PC-3 (cell line): ENCODE results near the gene ACTL7B. TPM values are rescaled to one million over a fixed set of nuclear protein-coding genes. Genes with fewer than 3 reads are reported as not detected.

Experiments
- ATAC-seq: fragments of 200-7000 bp; cut with Tn5 transposase; 2 replicates; pipeline ENCODE4 v1.9.1; 2020; ENCODE audit warnings: mild to moderate bottlenecking, moderate library complexity
- BruUV-seq: library from RNA; stranded (reverse); fragments of 400-500 nt; replicated peaks from 2 replicates; lab custom pipeline; 2021; lab: Mats Ljungman, UMichigan
- CTCF ChIA-PET: fragments of 300-600 bp; sonication (Branson Sonifier 250); formaldehyde crosslinking; loops from one replicate; lab custom pipeline; 2022; ENCODE audit warnings: antibody characterized with exemption; lab: Charles Lee
- POLR2A ChIA-PET: fragments of 300-600 bp; sonication (Branson Sonifier 250); formaldehyde crosslinking; loops from one replicate; lab custom pipeline; 2022; ENCODE audit warnings: antibody characterized with exemption; ENCODE audit not compliant: unreplicated experiment; lab: Charles Lee
- DNase-seq: peaks from one replicate; pipeline ENCODE4 v3.0.0-alpha.2; 2015
- H2AFZ ChIP-seq: fragments of 300-600 bp; sonication (generic); 2 replicates; pipeline ENCODE4 v1.6.0; 2016; ENCODE audit warnings: antibody characterized with exemption, low read length
- H3F3A ChIP-seq: fragments of 300-600 bp; sonication (generic); one replicate; pipeline ENCODE4 v1.6.0; 2017; ENCODE audit warnings: antibody characterized with exemption, low read length, control low read depth, mild to moderate bottlenecking; ENCODE audit not compliant: unreplicated experiment
- H3K27ac ChIP-seq: fragments of 300-600 bp; sonication (generic); 2 replicates; pipeline ENCODE4 v1.5.1; 2016; ENCODE audit warnings: mild to moderate bottlenecking, low read length
- H3K27me3 ChIP-seq: fragments of 300-600 bp; sonication (generic); 2 replicates; pipeline ENCODE4 v1.6.1; 2016; ENCODE audit warnings: low read length, mixed read lengths
- H3K36me3 ChIP-seq: fragments of 300-600 bp; sonication (generic); 2 replicates; pipeline ENCODE4 v1.6.1; 2016; ENCODE audit warnings: low read depth, mixed run types, low read length, mixed read lengths
- H3K4me1 ChIP-seq: fragments of 300-600 bp; sonication (generic); 2 replicates; pipeline ENCODE4 v1.5.1; 2016; ENCODE audit warnings: low read length; ENCODE audit not compliant: insufficient read depth
- H3K4me2 ChIP-seq: fragments of 300-600 bp; sonication (generic); 2 replicates; pipeline ENCODE4 v1.6.0; 2016; ENCODE audit warnings: low read length
- H3K4me3 ChIP-seq: fragments of 300-600 bp; sonication (generic); 2 replicates; pipeline ENCODE4 v1.5.1; 2016; ENCODE audit warnings: mild to moderate bottlenecking, low read length, mixed read lengths
- H3K79me2 ChIP-seq: fragments of 300-600 bp; sonication (generic); 2 replicates; pipeline ENCODE4 v1.6.1; 2017; ENCODE audit warnings: low read length, mixed read lengths
- H3K9ac ChIP-seq: fragments of 300-600 bp; sonication (generic); 2 replicates; pipeline ENCODE4 v1.6.0; 2016; ENCODE audit warnings: mild to moderate bottlenecking, low read length
- H3K9me2 ChIP-seq: fragments of 300-600 bp; sonication (generic); replicated peaks from 2 replicates; pipeline ENCODE4 v1.6.1; 2016; ENCODE audit warnings: mixed run types, low read length, mixed read lengths
- H3K9me3 ChIP-seq: fragments of 300-600 bp; sonication (generic); 2 replicates; pipeline ENCODE4 v1.6.1; 2016; ENCODE audit warnings: low read length, mixed read lengths
- H4K20me1 ChIP-seq: fragments of 300-600 bp; sonication (generic); 2 replicates; pipeline ENCODE4 v1.6.1; 2016; ENCODE audit warnings: low read length, mixed read lengths
- EZH2 ChIP-seq: fragments of 300-600 bp; sonication (generic); IDR thresholded peaks from one replicate; pipeline ENCODE4 v1.6.1; 2017; ENCODE audit warnings: antibody characterized with exemption, mild to moderate bottlenecking, low read length; ENCODE audit not compliant: unreplicated experiment
- EZH2phosphoT487 ChIP-seq: fragments of 300-600 bp; sonication (generic); IDR thresholded peaks from 2 replicates; pipeline ENCODE4 v1.6.1; 2018; ENCODE audit warnings: mild to moderate bottlenecking, antibody characterized with exemption, low read length, borderline replicate concordance
- intact Hi-C: fragments of 100-400 bp; cut with micrococcal nuclease; formaldehyde crosslinking; loops from 2 replicates; pipeline ENCODE4 v1.9.0; 2023
- total RNA-seq: library from RNA; depleted of rRNA; stranded (reverse); fragments of >200 nt; gene quantifications from 2 replicates; pipeline ENCODE4 v1.2.3, GENCODE V29; 2014
- TF ChIP-seq, protein P1 (sequence below): fragments of 300-600 bp; sonication (generic); conservative IDR thresholded peaks from 2 replicates; pipeline ENCODE4 v1.5.1; 2017; ENCODE audit warnings: antibody characterized with exemption, low read depth, mild to moderate bottlenecking, low read length

ACTL7B gene
- total RNA-seq, 1 experiment from 2014 or later, result not detected

DNA sequence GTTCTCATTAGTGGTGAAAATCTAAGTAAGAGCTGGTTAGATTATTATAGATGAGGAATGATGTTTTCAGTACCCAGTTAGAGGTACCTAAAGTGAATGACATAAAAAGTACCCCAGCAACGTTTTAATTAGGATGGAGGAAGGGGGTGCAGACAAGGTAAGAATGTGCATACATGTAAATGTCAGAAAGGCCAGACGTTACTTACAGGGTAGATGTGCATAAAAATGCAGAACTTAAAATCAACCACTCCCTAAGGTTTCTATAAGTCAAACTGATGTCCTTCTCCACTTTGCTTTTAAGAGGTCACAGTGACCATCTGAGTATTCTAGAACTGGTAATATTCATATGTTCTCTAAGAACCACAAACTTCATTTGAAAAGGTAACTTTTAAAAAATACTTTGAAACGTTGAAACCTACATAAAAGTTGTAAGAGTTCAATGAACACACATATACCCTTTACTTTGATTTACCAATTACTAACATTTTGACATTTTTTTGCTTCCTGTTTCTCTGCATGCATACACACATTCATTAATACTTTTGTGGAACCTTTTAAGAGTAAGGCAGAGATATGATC, 25.0 kb upstream of the ACTL7B start:
- TF ChIP-seq, protein P1, sequence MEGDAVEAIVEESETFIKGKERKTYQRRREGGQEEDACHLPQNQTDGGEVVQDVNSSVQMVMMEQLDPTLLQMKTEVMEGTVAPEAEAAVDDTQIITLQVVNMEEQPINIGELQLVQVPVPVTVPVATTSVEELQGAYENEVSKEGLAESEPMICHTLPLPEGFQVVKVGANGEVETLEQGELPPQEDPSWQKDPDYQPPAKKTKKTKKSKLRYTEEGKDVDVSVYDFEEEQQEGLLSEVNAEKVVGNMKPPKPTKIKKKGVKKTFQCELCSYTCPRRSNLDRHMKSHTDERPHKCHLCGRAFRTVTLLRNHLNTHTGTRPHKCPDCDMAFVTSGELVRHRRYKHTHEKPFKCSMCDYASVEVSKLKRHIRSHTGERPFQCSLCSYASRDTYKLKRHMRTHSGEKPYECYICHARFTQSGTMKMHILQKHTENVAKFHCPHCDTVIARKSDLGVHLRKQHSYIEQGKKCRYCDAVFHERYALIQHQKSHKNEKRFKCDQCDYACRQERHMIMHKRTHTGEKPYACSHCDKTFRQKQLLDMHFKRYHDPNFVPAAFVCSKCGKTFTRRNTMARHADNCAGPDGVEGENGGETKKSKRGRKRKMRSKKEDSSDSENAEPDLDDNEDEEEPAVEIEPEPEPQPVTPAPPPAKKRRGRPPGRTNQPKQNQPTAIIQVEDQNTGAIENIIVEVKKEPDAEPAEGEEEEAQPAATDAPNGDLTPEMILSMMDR, result no peak
- no peak for TF ChIP-seq EZH2
- TF ChIP-seq EZH2phosphoT487, result no peak
- ChIA-PET POLR2A (no interaction called here), CTCF (no interaction called here)
- no TSS peak for BruUV-seq
- Histone ChIP-seq H3K27me3 (no peaks in the 10 kb centered on the region), H3K9me2 (no peaks in the 10 kb centered on the region), H3K4me1 (peaks cover 6% of the 10 kb centered on the region), H3F3A (no peaks in the 10 kb centered on the region), H4K20me1 (no peaks in the 10 kb centered on the region), H3K9me3 (no peaks in the 10 kb centered on the region), H3K4me3 (no peak overlapping the region), H3K79me2 (no peaks in the 10 kb centered on the region), H3K4me2 (no peak overlapping the region), H3K9ac (no peak overlapping the region), H3K27ac (no peak overlapping the region), H3K36me3 (peaks cover 23% of the 10 kb centered on the region), H2AFZ (no peak overlapping the region)
- ATAC-seq (no peak), DNase-seq (no peak)
- intact Hi-C loops, result no loop called here

DNA sequence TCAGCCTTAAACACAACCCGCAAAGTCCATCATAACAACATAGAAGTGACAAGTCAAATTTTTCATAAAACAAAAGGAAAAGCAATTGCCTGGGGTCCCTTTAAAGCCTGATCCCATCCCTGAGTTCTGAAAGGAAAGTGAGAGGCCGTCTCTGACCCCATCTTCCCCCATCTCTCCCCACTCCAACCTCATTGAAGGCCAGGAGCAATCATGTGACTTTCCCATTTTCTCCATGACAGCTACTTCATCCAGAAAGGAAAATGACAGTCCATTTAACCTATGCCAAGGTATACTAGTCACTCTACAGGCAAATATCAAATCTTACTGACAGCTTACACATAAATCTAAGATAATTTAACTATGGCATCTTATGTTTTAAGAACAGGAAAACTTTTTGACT, 21.7 kb upstream of the ACTL7B start:
- Histone ChIP-seq H3K4me3 (no peak overlapping the region), H3K9me2 (no peaks in the 10 kb centered on the region), H3K27ac (no peak overlapping the region), H3K27me3 (no peaks in the 10 kb centered on the region), H3K79me2 (no peaks in the 10 kb centered on the region), H3K4me2 (no peak overlapping the region), H3K9ac (no peak overlapping the region), H3K4me1 (no peaks in the 10 kb centered on the region), H2AFZ (no peak overlapping the region), H3K36me3 (peaks cover 28% of the 10 kb centered on the region), H3K9me3 (no peaks in the 10 kb centered on the region), H4K20me1 (no peaks in the 10 kb centered on the region), H3F3A (no peaks in the 10 kb centered on the region)
- no TSS peak for BruUV-seq
- ChIA-PET CTCF (no interaction called here), POLR2A (no interaction called here)
- ATAC-seq (no peak), DNase-seq (no peak)
- intact Hi-C loops, result no loop called here
- TF ChIP-seq EZH2phosphoT487 (no peak), EZH2 (no peak)
- TF ChIP-seq, protein P1, result no peak

DNA sequence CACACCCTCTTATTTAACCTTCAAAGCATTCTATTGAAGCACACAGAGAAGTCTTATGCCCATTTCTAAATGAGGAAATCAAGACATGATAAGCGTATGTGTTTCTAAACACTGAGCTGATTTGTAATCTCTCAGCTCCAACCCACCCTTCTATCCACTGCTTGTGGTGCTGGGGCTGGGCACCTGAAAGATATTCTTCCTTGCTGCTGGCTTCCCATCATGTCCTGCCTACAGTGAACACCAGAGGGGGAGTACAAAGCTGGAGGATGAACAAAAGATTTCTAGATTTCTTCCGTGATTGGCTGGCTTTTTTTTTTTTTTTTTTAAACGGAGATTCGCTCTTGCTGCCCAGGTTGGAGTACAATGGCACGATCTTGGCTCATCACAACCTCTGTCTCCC, 20.6 kb upstream of the ACTL7B start:
- Histone ChIP-seq H3K9ac (no peak overlapping the region), H3K9me3 (no peaks in the 10 kb centered on the region), H3F3A (no peaks in the 10 kb centered on the region), H3K79me2 (no peaks in the 10 kb centered on the region), H3K36me3 (peaks cover 33% of the 10 kb centered on the region), H3K9me2 (no peaks in the 10 kb centered on the region), H3K27me3 (no peaks in the 10 kb centered on the region), H3K4me1 (no peaks in the 10 kb centered on the region), H3K4me3 (no peak overlapping the region), H3K27ac (no peak overlapping the region), H2AFZ (no peak overlapping the region), H3K4me2 (no peak overlapping the region), H4K20me1 (no peaks in the 10 kb centered on the region)
- POLR2A ChIA-PET, result no interaction called here
- DNase-seq, result no peak
- CTCF ChIA-PET, result interaction anchor here (0.6 kb wide), 1 partner anchor 221 kb away, joined by 7 read pairs; no protein-coding TSS in a partner anchor
- intact Hi-C loops, result no loop called here
- no peak for ATAC-seq
- TF ChIP-seq, protein P1, result no peak
- TF ChIP-seq EZH2phosphoT487 (no peak), EZH2 (no peak)
- no TSS peak for BruUV-seq
